B cell (primary cell): ENCODE measurements around the gene LRRC7. TPM values are rescaled to one million over a fixed set of nuclear protein-coding genes. Genes with fewer than 3 reads are reported as not detected.

Source experiments
- ATAC-seq: fragments of 200-7000 bp; cut with Tn5 transposase; one replicate; pipeline ENCODE4 v1.10.0; 2021; ENCODE audit warnings: low read depth, mild to moderate bottlenecking, moderate number of reproducible peaks, moderate library complexity
- CTCF ChIA-PET: fragments of 350-600 bp; sonication (Branson Sonifier 250); formaldehyde crosslinking; loops from one replicate; lab custom pipeline; 2021; ENCODE audit warnings: antibody characterized with exemption, inconsistent platforms; lab: Charles Lee
- POLR2A ChIA-PET: fragments of 350-600 bp; sonication (Branson Sonifier 250); formaldehyde crosslinking; loops from one replicate; lab custom pipeline; 2021; ENCODE audit warnings: antibody characterized with exemption; lab: Charles Lee
- DNase-seq: peaks from one replicate; pipeline ENCODE4 v3.0.0; 2013
- H2AFZ ChIP-seq: 2 replicates; pipeline ENCODE4 v1.6.1; 2012; ENCODE audit warnings: mild to moderate bottlenecking, low read depth, low read length; ENCODE audit not compliant: insufficient read depth, poor library complexity, severe bottlenecking
- H3K27ac ChIP-seq, 2 donors: 1 replicate in 1 of 2; 2 replicates in 1 of 2; pipeline ENCODE4 v1.5.1; 2012 to 2013; ENCODE audit warnings: low read length in 2 of 2, mild to moderate bottlenecking in 2 of 2, moderate library complexity in 1 of 2
- H3K27me3 ChIP-seq, 4 experiments: fragments of 200-600 bp in 1 of 4; sonication (generic) in 1 of 4; replicated peaks in 1 of 4; 1 replicate in 2 of 4; 2 replicates in 2 of 4; pipeline versions ENCODE4 v1.6.1 to v1.7.0; 2013 to 2016; ENCODE audit warnings: low read length in 3 of 4, mild to moderate bottlenecking in 2 of 4, mixed read lengths in 1 of 4, moderate library complexity in 1 of 4; ENCODE audit not compliant: insufficient read depth in 4 of 4, control insufficient read depth in 3 of 4; ENCODE audit errors: control extremely low read depth in 1 of 4
- H3K36me3 ChIP-seq, 2 experiments: replicated peaks in 1 of 2; 1 replicate in 1 of 2; 2 replicates in 1 of 2; pipeline versions ENCODE4 v1.6.1 to v1.7.1; 2013; ENCODE audit warnings: low read length in 1 of 2; ENCODE audit not compliant: insufficient read depth in 2 of 2, control insufficient read depth in 1 of 2; ENCODE audit errors: control extremely low read depth in 1 of 2, extremely low read depth in 1 of 2
- H3K4me1 ChIP-seq, 2 donors: fragments of 200-600 bp in 1 of 2; sonication (generic) in 1 of 2; 1 replicate in 1 of 2; 2 replicates in 1 of 2; pipeline versions ENCODE4 v1.5.1 to v1.6.1; 2013 to 2017; ENCODE audit warnings: low read length in 2 of 2; ENCODE audit not compliant: control insufficient read depth in 2 of 2, insufficient read depth in 2 of 2
- H3K4me2 ChIP-seq: replicated peaks from 2 replicates; pipeline ENCODE3; 2012; ENCODE audit warnings: mild to moderate bottlenecking, low read depth, low read length; ENCODE audit not compliant: poor library complexity, severe bottlenecking
- H3K4me3 ChIP-seq, 5 experiments: fragments of 200-600 bp in 1 of 5; sonication (generic) in 1 of 5; 1 replicate in 3 of 5; 2 replicates in 2 of 5; pipeline versions ENCODE4 v1.5.1 to v1.7.0; 2011 to 2016; ENCODE audit warnings: low read length in 4 of 5, mild to moderate bottlenecking in 4 of 5, low read depth in 2 of 5, control low read depth in 1 of 5, moderate library complexity in 1 of 5; ENCODE audit not compliant: insufficient read depth in 1 of 5; ENCODE audit errors: control extremely low read depth in 1 of 5, extremely low read depth in 1 of 5
- H3K79me2 ChIP-seq: fragments of 200-600 bp; sonication (generic); one replicate; pipeline ENCODE4 v1.6.0; 2016; ENCODE audit warnings: low read length; ENCODE audit not compliant: control insufficient read depth, insufficient read depth
- H3K9ac ChIP-seq: fragments of 200-600 bp; sonication (generic); 2 replicates; pipeline ENCODE4 v1.6.1; 2017; ENCODE audit warnings: mild to moderate bottlenecking, low read length, moderate library complexity
- H3K9me3 ChIP-seq, 3 donors: one replicate each; pipeline versions ENCODE4 v1.6.1 to v1.7.1; 2013; ENCODE audit warnings: low read length in 2 of 3; ENCODE audit not compliant: control insufficient read depth in 2 of 3, insufficient read depth in 1 of 3; ENCODE audit errors: control extremely low read depth in 1 of 3
- H4K20me1 ChIP-seq: 2 replicates; pipeline ENCODE4 v1.6.0; 2012; ENCODE audit warnings: mild to moderate bottlenecking, low read length; ENCODE audit not compliant: insufficient read depth, control insufficient read depth, poor library complexity, severe bottlenecking
- H3K27ac Mint-ChIP-seq: one replicate; pipeline ENCODE4 v1.8.0; 2021; ENCODE audit warnings: mixed read lengths
- H3K27me3 Mint-ChIP-seq: one replicate; pipeline ENCODE4 v1.8.0; 2021; ENCODE audit warnings: mixed read lengths
- H3K4me1 Mint-ChIP-seq: one replicate; pipeline ENCODE4 v1.8.0; 2021; ENCODE audit warnings: mixed read lengths
- H3K4me3 Mint-ChIP-seq: one replicate; pipeline ENCODE4 v1.8.0; 2021; ENCODE audit warnings: mixed read lengths
- H3K9me3 Mint-ChIP-seq: one replicate; pipeline ENCODE4 v1.8.0; 2022; ENCODE audit warnings: mixed read lengths; ENCODE audit not compliant: insufficient read depth
- CTCF ChIP-seq: fragments of 200-600 bp; IDR thresholded peaks from one replicate; pipeline ENCODE4 v1.8.0; 2022; ENCODE audit warnings: antibody characterized with exemption, mild to moderate bottlenecking
- EZH2 ChIP-seq: IDR thresholded peaks from 2 replicates; pipeline ENCODE4 v1.6.1; 2012; ENCODE audit warnings: borderline replicate concordance, low read depth, mild to moderate bottlenecking, moderate library complexity, low read length; ENCODE audit not compliant: insufficient read depth, poor library complexity, severe bottlenecking
- WGBS: methylation state at CpG from one replicate; pipeline ENCODE4 v1.1.5; 2013; ENCODE audit warnings: missing lambda C conversion rate; ENCODE audit not compliant: insufficient coverage; 5-methylcytosine and 5-hydroxymethylcytosine counted together
- intact Hi-C: fragments of 100-400 bp; cut with micrococcal nuclease; formaldehyde crosslinking; loops from one replicate; pipeline ENCODE4 v1.10.0; 2022
- polyA plus RNA-seq: library from polyadenylated mRNA; depleted of rRNA; stranded (reverse); fragments of >200 nt; gene quantifications from 2 replicates; pipeline ENCODE4 v1.2.3, GENCODE V29; 2012
- total RNA-seq, 2 donors: library from RNA; stranded (reverse); fragments of 120-200 nt in 1 of 2; gene quantifications; 1 replicate in 1 of 2; 2 replicates in 1 of 2; pipeline versions ENCODE4 v1.2.3 to v1.2.4, GENCODE V29; 2013 to 2022

LRRC7 gene
- total and polyA plus RNA-seq, 2 donors (not counting 1 experiment from before 2014, with no cell fraction given): not detected

DNA sequence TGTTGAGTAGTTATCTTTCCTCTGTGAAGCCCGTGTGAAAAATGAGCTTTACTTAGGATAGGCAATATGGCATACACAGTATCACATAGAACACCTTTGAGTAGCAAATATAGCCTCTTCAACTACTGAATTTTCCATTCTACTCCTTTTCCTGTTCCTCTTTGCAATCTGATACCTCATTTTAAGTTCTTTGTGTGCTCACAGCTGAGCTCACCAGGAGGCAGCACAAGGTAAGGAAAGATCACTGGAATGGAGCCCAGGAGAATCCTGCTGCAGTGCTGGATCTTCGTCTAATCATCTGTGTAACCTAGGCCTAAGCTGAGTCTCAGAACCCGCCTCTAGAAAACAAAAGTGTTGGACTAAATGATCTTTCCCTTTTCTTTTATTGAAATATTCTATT is 466.7 kb downstream of the LRRC7 start:
- Histone ChIP-seq H2AFZ (no peak overlapping the region), H3K9me3 (no peaks in the 10 kb centered on the region), H4K20me1 (no peaks in the 10 kb centered on the region), H3K79me2 (no peaks in the 10 kb centered on the region), H3K4me1 (peaks cover 0 to 3% of the 10 kb centered on the region in 2 donors), H3K27ac (no peak overlapping the region), H3K4me3 (no peak overlapping the region), H3K9ac (no peak overlapping the region), H3K36me3 (no peaks in the 10 kb centered on the region), H3K27me3 (no peaks in the 10 kb centered on the region), H3K4me2 (no peak overlapping the region)
- intact Hi-C loops: no loop called here
- POLR2A ChIA-PET: no interaction called here
- CTCF ChIA-PET: interaction anchor here (0.6 kb wide), 1 partner anchor 282 kb away, joined by 4 read pairs; no protein-coding TSS in a partner anchor
- WGBS: no CpG with 5 or more reads among the region's 3 CpGs
- H3K27me3 Mint-ChIP-seq: no peaks in the 10 kb centered on the region
- ATAC-seq (no peak), DNase-seq (no peak)
- no peaks in the 10 kb centered on the region for H3K9me3 Mint-ChIP-seq
- H3K4me3 Mint-ChIP-seq: no peak overlapping the region
- no peak overlapping the region for H3K27ac Mint-ChIP-seq
- H3K4me1 Mint-ChIP-seq: peaks cover 4% of the 10 kb centered on the region
- TF ChIP-seq EZH2: no peak
- no peak for TF ChIP-seq CTCF

DNA sequence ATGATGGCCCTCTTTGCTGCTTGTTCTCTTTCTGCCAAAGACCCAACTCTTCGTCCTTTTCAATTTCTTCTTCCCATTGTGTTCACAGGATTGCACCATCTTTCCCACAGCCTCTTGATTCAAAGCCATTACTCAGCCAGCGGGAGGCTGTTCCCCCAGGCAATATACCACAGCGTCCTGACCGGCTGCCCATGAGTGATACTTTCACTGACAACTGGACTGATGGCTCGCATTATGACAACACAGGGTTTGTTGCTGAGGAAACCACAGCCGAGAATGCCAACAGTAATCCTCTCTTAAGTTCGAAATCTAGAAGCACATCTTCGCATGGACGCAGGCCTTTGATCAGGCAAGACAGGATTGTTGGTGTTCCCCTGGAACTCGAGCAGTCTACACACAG is 470.3 kb downstream of the LRRC7 start:
- no peaks in the 10 kb centered on the region for H4K20me1 ChIP-seq
- no peak overlapping the region for H3K9ac ChIP-seq
- ChIA-PET CTCF (no interaction called here), POLR2A (no interaction called here)
- H3K9me3 Mint-ChIP-seq: no peaks in the 10 kb centered on the region
- no peak overlapping the region for H3K27ac ChIP-seq
- no peak overlapping the region for H2AFZ ChIP-seq
- no peaks in the 10 kb centered on the region for H3K27me3 Mint-ChIP-seq
- no peak overlapping the region for H3K4me3 Mint-ChIP-seq
- H3K36me3 ChIP-seq: no peaks in the 10 kb centered on the region
- no peaks in the 10 kb centered on the region for H3K4me1 ChIP-seq
- no peaks in the 10 kb centered on the region for H3K79me2 ChIP-seq
- no peaks in the 10 kb centered on the region for H3K4me1 Mint-ChIP-seq
- no peak overlapping the region for H3K4me3 ChIP-seq
- ATAC-seq (no peak), DNase-seq (no peak)
- 85% methylated on average over 10 of the region's 10 CpGs for WGBS
- TF ChIP-seq CTCF (no peak), EZH2 (no peak)
- no peak overlapping the region for H3K27ac Mint-ChIP-seq
- no peak overlapping the region for H3K4me2 ChIP-seq
- H3K9me3 ChIP-seq: no peaks in the 10 kb centered on the region
- no peaks in the 10 kb centered on the region for H3K27me3 ChIP-seq
- intact Hi-C loops: no loop called here
